Measurements from ENCODE around the gene RHOXF2B.

- TF ChIP-seq, protein P1, sequence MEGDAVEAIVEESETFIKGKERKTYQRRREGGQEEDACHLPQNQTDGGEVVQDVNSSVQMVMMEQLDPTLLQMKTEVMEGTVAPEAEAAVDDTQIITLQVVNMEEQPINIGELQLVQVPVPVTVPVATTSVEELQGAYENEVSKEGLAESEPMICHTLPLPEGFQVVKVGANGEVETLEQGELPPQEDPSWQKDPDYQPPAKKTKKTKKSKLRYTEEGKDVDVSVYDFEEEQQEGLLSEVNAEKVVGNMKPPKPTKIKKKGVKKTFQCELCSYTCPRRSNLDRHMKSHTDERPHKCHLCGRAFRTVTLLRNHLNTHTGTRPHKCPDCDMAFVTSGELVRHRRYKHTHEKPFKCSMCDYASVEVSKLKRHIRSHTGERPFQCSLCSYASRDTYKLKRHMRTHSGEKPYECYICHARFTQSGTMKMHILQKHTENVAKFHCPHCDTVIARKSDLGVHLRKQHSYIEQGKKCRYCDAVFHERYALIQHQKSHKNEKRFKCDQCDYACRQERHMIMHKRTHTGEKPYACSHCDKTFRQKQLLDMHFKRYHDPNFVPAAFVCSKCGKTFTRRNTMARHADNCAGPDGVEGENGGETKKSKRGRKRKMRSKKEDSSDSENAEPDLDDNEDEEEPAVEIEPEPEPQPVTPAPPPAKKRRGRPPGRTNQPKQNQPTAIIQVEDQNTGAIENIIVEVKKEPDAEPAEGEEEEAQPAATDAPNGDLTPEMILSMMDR (IDR thresholded peaks at IDR 0.05; ENCODE audit: low read depth, low read length, missing input control), result no peak
- TF ChIP-seq, protein P2, sequence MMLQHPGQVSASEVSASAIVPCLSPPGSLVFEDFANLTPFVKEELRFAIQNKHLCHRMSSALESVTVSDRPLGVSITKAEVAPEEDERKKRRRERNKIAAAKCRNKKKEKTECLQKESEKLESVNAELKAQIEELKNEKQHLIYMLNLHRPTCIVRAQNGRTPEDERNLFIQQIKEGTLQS (IDR thresholded peaks at IDR 0.05), result no peak
- TF ChIP-seq TAF1 (conservative IDR thresholded peaks at IDR 0.05), result no peak
- no peak for TF ChIP-seq GABPA (IDR thresholded peaks at IDR 0.05 in 1 of 2, conservative IDR thresholded peaks at IDR 0.05 in 1 of 2)
- TF ChIP-seq RAD21 (IDR thresholded peaks at IDR 0.05), result no peak
- no peak for TF ChIP-seq YY1 (IDR thresholded peaks at IDR 0.05)
- no peak for TF ChIP-seq JUND (IDR thresholded peaks at IDR 0.05)
- TF ChIP-seq HNF4G (IDR thresholded peaks at IDR 0.05), result no peak
- no peak for TF ChIP-seq REST (IDR thresholded peaks at IDR 0.05)
- TF ChIP-seq, protein P3, sequence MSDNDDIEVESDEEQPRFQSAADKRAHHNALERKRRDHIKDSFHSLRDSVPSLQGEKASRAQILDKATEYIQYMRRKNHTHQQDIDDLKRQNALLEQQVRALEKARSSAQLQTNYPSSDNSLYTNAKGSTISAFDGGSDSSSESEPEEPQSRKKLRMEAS (IDR thresholded peaks at IDR 0.05), result no peak
- no peak for TF ChIP-seq EGR1 (IDR thresholded peaks at IDR 0.05; ENCODE audit: low read depth in 2 of 2)
- no peak for TF ChIP-seq SP1 (IDR thresholded peaks at IDR 0.05)
These were observed 12.7 kb upstream of the RHOXF2B start for GRCh38 chrX:120090208-120090607.

All from liver (tissue), 3 donors.